ENCODE results near the gene ADGRL3.

DNA sequence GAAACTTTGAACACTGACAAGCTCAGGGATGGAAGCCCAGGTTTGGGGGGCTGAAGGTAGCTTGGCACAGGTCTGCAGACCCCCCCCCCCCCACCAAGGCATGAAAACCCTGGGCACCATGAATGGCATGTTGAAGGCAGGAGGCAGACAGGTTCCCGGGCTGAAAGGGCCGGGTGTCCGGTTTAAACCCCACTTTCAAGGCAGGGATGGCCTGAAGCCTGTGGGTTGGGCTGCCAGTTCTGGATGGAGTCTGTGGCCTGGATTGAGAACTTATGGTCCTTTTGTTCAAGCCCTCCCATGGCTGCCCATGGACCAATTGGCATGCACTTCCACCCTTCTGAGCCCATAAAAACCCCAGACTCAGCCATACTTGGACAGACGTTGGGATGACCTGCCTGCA is 616.9 kb downstream of the ADGRL3 start:
- TF ChIP-seq, protein P1, sequence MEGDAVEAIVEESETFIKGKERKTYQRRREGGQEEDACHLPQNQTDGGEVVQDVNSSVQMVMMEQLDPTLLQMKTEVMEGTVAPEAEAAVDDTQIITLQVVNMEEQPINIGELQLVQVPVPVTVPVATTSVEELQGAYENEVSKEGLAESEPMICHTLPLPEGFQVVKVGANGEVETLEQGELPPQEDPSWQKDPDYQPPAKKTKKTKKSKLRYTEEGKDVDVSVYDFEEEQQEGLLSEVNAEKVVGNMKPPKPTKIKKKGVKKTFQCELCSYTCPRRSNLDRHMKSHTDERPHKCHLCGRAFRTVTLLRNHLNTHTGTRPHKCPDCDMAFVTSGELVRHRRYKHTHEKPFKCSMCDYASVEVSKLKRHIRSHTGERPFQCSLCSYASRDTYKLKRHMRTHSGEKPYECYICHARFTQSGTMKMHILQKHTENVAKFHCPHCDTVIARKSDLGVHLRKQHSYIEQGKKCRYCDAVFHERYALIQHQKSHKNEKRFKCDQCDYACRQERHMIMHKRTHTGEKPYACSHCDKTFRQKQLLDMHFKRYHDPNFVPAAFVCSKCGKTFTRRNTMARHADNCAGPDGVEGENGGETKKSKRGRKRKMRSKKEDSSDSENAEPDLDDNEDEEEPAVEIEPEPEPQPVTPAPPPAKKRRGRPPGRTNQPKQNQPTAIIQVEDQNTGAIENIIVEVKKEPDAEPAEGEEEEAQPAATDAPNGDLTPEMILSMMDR (IDR thresholded peaks at IDR 0.05; ENCODE audit: low read length) = no peak
- no peak for TF ChIP-seq EZH2 (IDR thresholded peaks at IDR 0.05; ENCODE audit: borderline replicate concordance, low read length)

Measured in OCI-LY1 (cell line).